ENCODE results near the gene TLE1. TPM values are rescaled to one million over a fixed set of nuclear protein-coding genes. Genes with fewer than 3 reads are reported as not detected.

TLE1 gene
- total and polyA plus RNA-seq, 9 of the 15 experiments (the other 6 are each of a cell fraction or from before 2014, with no cell fraction given) = 0.11 TPM; not detected in 8

DNA sequence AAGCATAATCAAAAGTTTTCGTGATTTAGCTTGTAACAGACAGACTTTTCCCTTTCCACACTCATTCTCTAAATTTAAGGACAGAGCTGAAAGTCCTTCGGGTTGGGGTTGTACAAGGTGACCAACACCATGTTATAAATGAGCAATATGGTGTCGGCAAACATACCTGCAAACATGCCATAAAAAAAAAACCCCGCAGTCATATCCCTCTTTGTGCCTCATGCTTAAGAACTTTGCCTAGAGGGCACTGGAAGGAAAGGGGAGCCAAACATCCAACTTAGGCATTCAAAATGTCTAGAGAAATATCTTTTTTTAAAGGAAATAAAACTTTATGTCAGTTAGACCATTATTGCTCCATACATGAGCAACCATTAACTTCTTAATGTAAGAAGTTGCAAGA, 73.2 kb downstream of the TLE1 start:
- no peak for ATAC-seq
- CTCF ChIA-PET (ENCODE audit: low intra/inter-chr PET ratio) = no interaction called here
- intact Hi-C loops (cut with micrococcal nuclease) = no loop called here
- POLR2A ChIA-PET = no interaction called here
- 0% methylated on average over 3 of the region's 4 CpGs for whole genome bisulfite sequencing (ENCODE audit: insufficient coverage, low coverage, missing lambda C conversion rate)
- no peak overlapping the region for H3K27ac ChIP-seq (ENCODE audit: extremely low read depth, low read depth, low read length)
- H3K79me2 ChIP-seq (ENCODE audit: control insufficient read depth, insufficient read depth, low read length) = no peaks in the 10 kb centered on the region
- H3K27me3 ChIP-seq (ENCODE audit: control insufficient read depth in 2 of 2, insufficient read depth in 2 of 2, low read length in 2 of 2) = no peaks in the 10 kb centered on the region
- no peaks in the 10 kb centered on the region for H3K36me3 ChIP-seq (ENCODE audit: control insufficient read depth, insufficient read depth, low read length)
- in situ Hi-C loops (cut with MboI) = no loop called here
- no peak overlapping the region for H3K4me3 ChIP-seq
- H3K4me1 ChIP-seq (replicated peaks in 1 of 2; ENCODE audit: control insufficient read depth in 2 of 2, insufficient read depth in 2 of 2, low read length in 2 of 2) = no peaks in the 10 kb centered on the region
- H3K9ac ChIP-seq (ENCODE audit: insufficient read depth in 1 of 2, low read depth in 2 of 2, low read length in 2 of 2) = no peak overlapping the region
- TF ChIP-seq SMARCE1 (IDR thresholded peaks at IDR 0.05) (no peak), ELF1 (tag; IDR thresholded peaks at IDR 0.05) (no peak), RNF2 (IDR thresholded peaks at IDR 0.05) (no peak), CBFA2T3 (IDR thresholded peaks at IDR 0.05) (no peak), HDAC1 (IDR thresholded peaks at IDR 0.05) (no peak), BRD9 (IDR thresholded peaks at IDR 0.05; ENCODE audit: low read depth, partially characterized antibody) (no peak), ZNF408 (CRISPR knock-in tag; IDR thresholded peaks at IDR 0.05; ENCODE audit: low read depth) (no peak), SETDB1 (IDR thresholded peaks at IDR 0.05; ENCODE audit: low read length) (no peak)
- TF ChIP-seq, protein P1, sequence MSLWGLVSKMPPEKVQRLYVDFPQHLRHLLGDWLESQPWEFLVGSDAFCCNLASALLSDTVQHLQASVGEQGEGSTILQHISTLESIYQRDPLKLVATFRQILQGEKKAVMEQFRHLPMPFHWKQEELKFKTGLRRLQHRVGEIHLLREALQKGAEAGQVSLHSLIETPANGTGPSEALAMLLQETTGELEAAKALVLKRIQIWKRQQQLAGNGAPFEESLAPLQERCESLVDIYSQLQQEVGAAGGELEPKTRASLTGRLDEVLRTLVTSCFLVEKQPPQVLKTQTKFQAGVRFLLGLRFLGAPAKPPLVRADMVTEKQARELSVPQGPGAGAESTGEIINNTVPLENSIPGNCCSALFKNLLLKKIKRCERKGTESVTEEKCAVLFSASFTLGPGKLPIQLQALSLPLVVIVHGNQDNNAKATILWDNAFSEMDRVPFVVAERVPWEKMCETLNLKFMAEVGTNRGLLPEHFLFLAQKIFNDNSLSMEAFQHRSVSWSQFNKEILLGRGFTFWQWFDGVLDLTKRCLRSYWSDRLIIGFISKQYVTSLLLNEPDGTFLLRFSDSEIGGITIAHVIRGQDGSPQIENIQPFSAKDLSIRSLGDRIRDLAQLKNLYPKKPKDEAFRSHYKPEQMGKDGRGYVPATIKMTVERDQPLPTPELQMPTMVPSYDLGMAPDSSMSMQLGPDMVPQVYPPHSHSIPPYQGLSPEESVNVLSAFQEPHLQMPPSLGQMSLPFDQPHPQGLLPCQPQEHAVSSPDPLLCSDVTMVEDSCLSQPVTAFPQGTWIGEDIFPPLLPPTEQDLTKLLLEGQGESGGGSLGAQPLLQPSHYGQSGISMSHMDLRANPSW (CRISPR knock-in tag; IDR thresholded peaks at IDR 0.05) = no peak
- H4K20me1 ChIP-seq (replicated peaks; ENCODE audit: control insufficient read depth, insufficient read depth, low read length) = no peaks in the 10 kb centered on the region
- DNase-seq (ENCODE audit: extremely low read depth in 1 of 4, low spot score in 3 of 4) = no peak
- FAIRE-seq = no peak
- BruUV-seq (replicated peaks) = no TSS peak
- no peak overlapping the region for H2AFZ ChIP-seq (ENCODE audit: low read depth, low read length)
- H3K4me2 ChIP-seq (ENCODE audit: insufficient read depth, low read length) = no peak overlapping the region
- H3K9me1 ChIP-seq (ENCODE audit: control insufficient read depth, insufficient read depth, low read length) = no peaks in the 10 kb centered on the region
- H3K9me3 ChIP-seq (replicated peaks; ENCODE audit: control insufficient read depth, insufficient read depth, low read depth, low read length) = no peaks in the 10 kb centered on the region
